ENCODE measurements around the gene MYLK4. TPM values are rescaled to one million over a fixed set of nuclear protein-coding genes. Genes with fewer than 3 reads are reported as not detected.
A peak's percentile ranks its signal among the peaks of the same experiment; 100 is the strongest.

Gene MYLK4
- total and polyA plus RNA-seq, 2 experiments from 2014 or later: 0.29 to 0.43 TPM

DNA sequence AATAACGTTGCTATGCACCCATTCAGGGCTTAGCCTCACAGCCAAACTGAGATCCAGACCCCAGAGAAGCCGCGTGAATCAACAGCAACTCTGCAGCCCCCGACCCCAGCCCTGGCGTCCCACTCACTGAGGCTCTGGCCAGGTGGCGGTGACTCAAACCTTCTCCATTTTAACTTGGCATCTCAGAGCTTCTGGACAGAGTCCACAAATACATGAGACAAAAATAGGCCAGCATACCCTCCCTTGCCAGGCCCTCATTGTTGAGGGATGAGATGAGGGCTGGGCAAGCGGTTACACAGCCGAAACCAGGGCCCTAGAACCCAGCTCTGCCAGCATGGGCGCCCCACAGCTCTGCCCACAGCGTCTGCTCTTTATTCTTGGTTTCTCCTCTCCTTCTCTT is 118.4 kb downstream of the MYLK4 start:
- no peak for TF ChIP-seq EZH2 (IDR thresholded peaks at IDR 0.05; ENCODE audit: borderline replicate concordance)
- TF ChIP-seq, protein P1, sequence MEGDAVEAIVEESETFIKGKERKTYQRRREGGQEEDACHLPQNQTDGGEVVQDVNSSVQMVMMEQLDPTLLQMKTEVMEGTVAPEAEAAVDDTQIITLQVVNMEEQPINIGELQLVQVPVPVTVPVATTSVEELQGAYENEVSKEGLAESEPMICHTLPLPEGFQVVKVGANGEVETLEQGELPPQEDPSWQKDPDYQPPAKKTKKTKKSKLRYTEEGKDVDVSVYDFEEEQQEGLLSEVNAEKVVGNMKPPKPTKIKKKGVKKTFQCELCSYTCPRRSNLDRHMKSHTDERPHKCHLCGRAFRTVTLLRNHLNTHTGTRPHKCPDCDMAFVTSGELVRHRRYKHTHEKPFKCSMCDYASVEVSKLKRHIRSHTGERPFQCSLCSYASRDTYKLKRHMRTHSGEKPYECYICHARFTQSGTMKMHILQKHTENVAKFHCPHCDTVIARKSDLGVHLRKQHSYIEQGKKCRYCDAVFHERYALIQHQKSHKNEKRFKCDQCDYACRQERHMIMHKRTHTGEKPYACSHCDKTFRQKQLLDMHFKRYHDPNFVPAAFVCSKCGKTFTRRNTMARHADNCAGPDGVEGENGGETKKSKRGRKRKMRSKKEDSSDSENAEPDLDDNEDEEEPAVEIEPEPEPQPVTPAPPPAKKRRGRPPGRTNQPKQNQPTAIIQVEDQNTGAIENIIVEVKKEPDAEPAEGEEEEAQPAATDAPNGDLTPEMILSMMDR (IDR thresholded peaks at IDR 0.05; ENCODE audit: poor library complexity): no peak
- TF ChIP-seq EZH2phosphoT487 (IDR thresholded peaks at IDR 0.05; ENCODE audit: low read depth, severe bottlenecking, unreplicated experiment): no peak
- Histone ChIP-seq H3K4me3 (no peak overlapping the region), H3K9me2 (replicated peaks; ENCODE audit: insufficient read depth) (no peaks in the 10 kb centered on the region), H3K27ac (no peak overlapping the region), H4K20me1 (ENCODE audit: insufficient read depth, poor library complexity, severe bottlenecking) (no peaks in the 10 kb centered on the region), H3K27me3 (no peaks in the 10 kb centered on the region), H3K9me3 (ENCODE audit: low read depth) (no peaks in the 10 kb centered on the region), H3K4me2 (no peak overlapping the region), H3K4me1 (ENCODE audit: insufficient read depth) (no peaks in the 10 kb centered on the region), H3K79me2 (no peaks in the 10 kb centered on the region), H3K36me3 (replicated peaks; ENCODE audit: insufficient read depth, low read depth) (no peaks in the 10 kb centered on the region), H2AFZ (no peak overlapping the region)
- WGBS (ENCODE audit: low lambda C conversion rate, missing lambda C conversion rate): 96% methylated on average over 10 of the region's 10 CpGs
- no peak for DNase-seq (ENCODE audit: low spot score)

DNA sequence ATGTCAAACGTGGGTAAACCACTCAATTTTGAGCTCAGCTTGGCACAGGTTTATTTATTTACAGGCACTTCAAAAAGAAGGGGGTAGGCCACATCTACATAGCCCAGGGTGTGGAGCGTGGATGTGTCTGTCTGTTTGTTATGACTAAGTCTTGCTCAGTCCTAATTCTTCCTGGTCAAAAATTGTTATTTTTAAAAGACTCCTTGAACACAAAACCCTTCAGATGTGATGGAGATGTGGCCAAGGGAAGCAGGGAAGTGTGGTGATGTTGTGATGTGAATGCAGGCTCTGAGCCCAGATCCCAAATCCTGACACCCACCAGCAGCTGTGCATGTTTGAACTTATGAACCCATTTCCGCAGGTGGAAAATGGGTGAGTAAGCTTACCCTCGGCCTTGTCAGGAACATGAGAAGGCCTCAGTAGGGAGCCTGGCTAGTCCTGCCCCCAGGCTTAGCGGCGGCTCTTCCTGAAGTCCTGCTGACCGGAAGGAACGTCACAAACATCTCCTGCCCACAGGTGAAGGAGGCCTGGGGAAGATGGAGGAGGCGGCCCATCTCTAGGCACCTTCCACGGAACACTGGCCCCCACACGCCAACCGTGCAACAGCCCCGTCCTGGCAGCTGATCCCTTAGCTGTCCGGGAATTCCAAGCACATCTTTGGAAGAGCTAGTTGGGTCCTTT is 119.7 kb downstream of the MYLK4 start:
- Histone ChIP-seq H3K79me2 (no peaks in the 10 kb centered on the region), H3K27me3 (no peaks in the 10 kb centered on the region), H3K36me3 (replicated peaks; ENCODE audit: insufficient read depth, low read depth) (no peaks in the 10 kb centered on the region), H3K9me2 (replicated peaks; ENCODE audit: insufficient read depth) (no peaks in the 10 kb centered on the region), H3K4me2 (no peak overlapping the region), H4K20me1 (ENCODE audit: insufficient read depth, poor library complexity, severe bottlenecking) (no peaks in the 10 kb centered on the region), H3K4me3 (no peak overlapping the region), H3K9me3 (ENCODE audit: low read depth) (no peaks in the 10 kb centered on the region), H3K27ac (peak overlapping the region; percentile 36), H3K4me1 (ENCODE audit: insufficient read depth) (no peaks in the 10 kb centered on the region), H2AFZ (no peak overlapping the region)
- 71% methylated on average over 14 of the region's 14 CpGs for WGBS (ENCODE audit: low lambda C conversion rate, missing lambda C conversion rate)
- TF ChIP-seq EZH2 (IDR thresholded peaks at IDR 0.05; ENCODE audit: borderline replicate concordance): no peak
- TF ChIP-seq EZH2phosphoT487 (IDR thresholded peaks at IDR 0.05; ENCODE audit: low read depth, severe bottlenecking, unreplicated experiment): no peak
- TF ChIP-seq, protein P1 (IDR thresholded peaks at IDR 0.05; ENCODE audit: poor library complexity): no peak
- no peak for DNase-seq (ENCODE audit: low spot score)

DNA sequence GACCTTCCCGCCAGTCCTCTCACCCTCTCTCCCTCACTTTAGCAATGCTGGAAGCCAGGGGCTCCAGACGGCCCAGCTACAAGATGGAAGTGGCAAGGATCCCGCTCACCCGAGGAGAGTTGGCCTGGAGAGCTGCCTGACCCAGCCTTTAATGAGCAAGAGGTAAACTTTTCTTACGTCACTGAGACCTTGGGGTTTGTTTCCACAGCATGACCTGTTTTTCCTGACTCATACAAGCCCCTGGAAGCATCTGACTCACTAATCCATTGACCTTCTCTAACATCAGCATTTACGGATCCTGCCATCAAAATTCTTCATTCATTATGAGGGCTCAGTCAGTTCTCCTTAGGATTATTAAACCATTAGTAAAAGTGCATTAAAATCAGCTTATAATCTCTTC is 120.4 kb downstream of the MYLK4 start:
- Histone ChIP-seq H3K4me1 (ENCODE audit: insufficient read depth) (no peaks in the 10 kb centered on the region), H3K9me3 (ENCODE audit: low read depth) (no peaks in the 10 kb centered on the region), H3K4me3 (no peak overlapping the region), H2AFZ (no peak overlapping the region), H3K27ac (peak overlapping the region; percentile 36), H3K27me3 (no peaks in the 10 kb centered on the region), H3K4me2 (no peak overlapping the region), H3K79me2 (no peaks in the 10 kb centered on the region), H3K36me3 (replicated peaks; ENCODE audit: insufficient read depth, low read depth) (no peaks in the 10 kb centered on the region), H3K9me2 (replicated peaks; ENCODE audit: insufficient read depth) (no peaks in the 10 kb centered on the region), H4K20me1 (ENCODE audit: insufficient read depth, poor library complexity, severe bottlenecking) (no peaks in the 10 kb centered on the region)
- TF ChIP-seq EZH2phosphoT487 (IDR thresholded peaks at IDR 0.05; ENCODE audit: low read depth, severe bottlenecking, unreplicated experiment) (no peak), EZH2 (IDR thresholded peaks at IDR 0.05; ENCODE audit: borderline replicate concordance) (no peak)
- TF ChIP-seq, protein P1 (IDR thresholded peaks at IDR 0.05; ENCODE audit: poor library complexity): no peak
- whole genome bisulfite sequencing (ENCODE audit: low lambda C conversion rate, missing lambda C conversion rate): 73% methylated on average over 6 of the region's 6 CpGs
- DNase-seq (ENCODE audit: low spot score): peak; percentile 72
